ENCODE measurements around the gene SLC38A11. TPM values are rescaled to one million over a fixed set of nuclear protein-coding genes. Genes with fewer than 3 reads are reported as not detected.

SLC38A11 gene
- total and polyA plus RNA-seq, 2 of the 13 experiments (the other 11 are each of a cell fraction or from before 2014, with no cell fraction given): 14.0 to 14.3 TPM

DNA sequence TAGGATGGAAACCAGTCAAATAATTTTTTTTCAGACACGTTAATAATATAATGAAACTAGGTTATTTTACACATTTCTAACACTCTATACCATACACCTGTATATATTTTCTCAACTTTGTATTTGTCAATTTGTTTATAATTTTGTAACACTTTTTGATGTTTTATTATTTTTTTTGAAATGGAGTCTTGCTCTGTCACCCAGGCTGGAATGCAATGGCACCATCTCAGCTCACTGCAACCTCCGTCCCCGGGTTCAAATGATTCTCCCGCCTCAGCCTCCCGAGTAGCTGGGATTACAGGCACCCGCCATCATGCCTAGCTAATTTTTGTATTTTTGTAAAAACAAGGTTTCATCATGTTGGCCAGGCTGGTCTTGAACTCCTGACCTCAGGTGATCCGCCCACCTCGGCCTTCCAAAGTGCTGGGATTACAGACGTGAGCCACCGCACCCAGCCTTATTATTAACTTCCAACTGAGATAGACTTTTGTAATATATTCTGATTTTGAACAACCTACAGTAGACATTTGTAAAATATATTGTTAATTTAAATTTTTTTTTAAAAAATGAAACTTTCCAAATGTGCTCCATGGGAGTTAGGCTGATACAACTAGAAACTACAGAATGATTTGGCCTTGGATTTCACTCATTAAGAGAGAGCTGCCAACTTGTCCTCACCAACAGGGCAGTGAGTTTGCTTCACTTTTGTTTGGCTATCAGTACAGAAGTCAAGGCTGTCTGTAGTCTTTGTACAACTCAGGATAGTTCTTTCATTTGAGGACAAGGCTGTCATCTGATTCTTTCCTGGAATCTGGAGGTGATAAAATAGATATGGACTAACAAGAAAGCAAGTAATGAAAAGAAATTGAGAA lies 79.8 kb downstream of the SLC38A11 start (continued):
- TF ChIP-seq, protein P1, sequence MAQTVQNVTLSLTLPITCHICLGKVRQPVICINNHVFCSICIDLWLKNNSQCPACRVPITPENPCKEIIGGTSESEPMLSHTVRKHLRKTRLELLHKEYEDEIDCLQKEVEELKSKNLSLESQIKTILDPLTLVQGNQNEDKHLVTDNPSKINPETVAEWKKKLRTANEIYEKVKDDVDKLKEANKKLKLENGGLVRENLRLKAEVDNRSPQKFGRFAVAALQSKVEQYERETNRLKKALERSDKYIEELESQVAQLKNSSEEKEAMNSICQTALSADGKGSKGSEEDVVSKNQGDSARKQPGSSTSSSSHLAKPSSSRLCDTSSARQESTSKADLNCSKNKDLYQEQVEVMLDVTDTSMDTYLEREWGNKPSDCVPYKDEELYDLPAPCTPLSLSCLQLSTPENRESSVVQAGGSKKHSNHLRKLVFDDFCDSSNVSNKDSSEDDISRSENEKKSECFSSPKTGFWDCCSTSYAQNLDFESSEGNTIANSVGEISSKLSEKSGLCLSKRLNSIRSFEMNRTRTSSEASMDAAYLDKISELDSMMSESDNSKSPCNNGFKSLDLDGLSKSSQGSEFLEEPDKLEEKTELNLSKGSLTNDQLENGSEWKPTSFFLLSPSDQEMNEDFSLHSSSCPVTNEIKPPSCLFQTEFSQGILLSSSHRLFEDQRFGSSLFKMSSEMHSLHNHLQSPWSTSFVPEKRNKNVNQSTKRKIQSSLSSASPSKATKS (CRISPR knock-in tag; IDR thresholded peaks at IDR 0.05): no peak
- TF ChIP-seq ZNF775 (CRISPR knock-in tag; IDR thresholded peaks at IDR 0.05; ENCODE audit: borderline replicate concordance) (no peak), RXRA (CRISPR knock-in tag; IDR thresholded peaks at IDR 0.05) (peak; percentile 76; the same call in 1 of the 2 replicates), POLR2AphosphoS2 (IDR thresholded peaks at IDR 0.05; ENCODE audit: low read depth, low read length) (no peak), ZNF264 (CRISPR knock-in tag; IDR thresholded peaks at IDR 0.05) (peak; percentile 70; the same call in 1 of the 2 replicates), SAP130 (CRISPR knock-in tag; IDR thresholded peaks at IDR 0.05; ENCODE audit: low read depth) (peak; percentile 69), MEIS2 (CRISPR knock-in tag; IDR thresholded peaks at IDR 0.05) (peak; percentile 50; the same call in 1 of the 2 replicates), FOXK1 (CRISPR knock-in tag; IDR thresholded peaks at IDR 0.05; ENCODE audit: borderline replicate concordance, low read depth) (no peak), ZNF772 (CRISPR knock-in tag; IDR thresholded peaks at IDR 0.05) (no peak), ARNTL (CRISPR knock-in tag; IDR thresholded peaks at IDR 0.05) (no peak), NFYB (CRISPR knock-in tag; IDR thresholded peaks at IDR 0.05) (no peak), ZNF207 (IDR thresholded peaks at IDR 0.05; ENCODE audit: borderline replicate concordance) (no peak)
- TF ChIP-seq, protein P2, sequence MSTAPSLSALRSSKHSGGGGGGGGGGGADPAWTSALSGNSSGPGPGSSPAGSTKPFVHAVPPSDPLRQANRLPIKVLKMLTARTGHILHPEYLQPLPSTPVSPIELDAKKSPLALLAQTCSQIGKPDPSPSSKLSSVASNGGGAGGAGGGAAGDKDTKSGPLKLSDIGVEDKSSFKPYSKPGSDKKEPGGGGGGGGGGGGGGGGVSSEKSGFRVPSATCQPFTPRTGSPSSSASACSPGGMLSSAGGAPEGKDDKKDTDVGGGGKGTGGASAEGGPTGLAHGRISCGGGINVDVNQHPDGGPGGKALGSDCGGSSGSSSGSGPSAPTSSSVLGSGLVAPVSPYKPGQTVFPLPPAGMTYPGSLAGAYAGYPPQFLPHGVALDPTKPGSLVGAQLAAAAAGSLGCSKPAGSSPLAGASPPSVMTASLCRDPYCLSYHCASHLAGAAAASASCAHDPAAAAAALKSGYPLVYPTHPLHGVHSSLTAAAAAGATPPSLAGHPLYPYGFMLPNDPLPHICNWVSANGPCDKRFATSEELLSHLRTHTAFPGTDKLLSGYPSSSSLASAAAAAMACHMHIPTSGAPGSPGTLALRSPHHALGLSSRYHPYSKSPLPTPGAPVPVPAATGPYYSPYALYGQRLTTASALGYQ (CRISPR knock-in tag; IDR thresholded peaks at IDR 0.05): peak; percentile 78
- TF ChIP-seq, protein P3, sequence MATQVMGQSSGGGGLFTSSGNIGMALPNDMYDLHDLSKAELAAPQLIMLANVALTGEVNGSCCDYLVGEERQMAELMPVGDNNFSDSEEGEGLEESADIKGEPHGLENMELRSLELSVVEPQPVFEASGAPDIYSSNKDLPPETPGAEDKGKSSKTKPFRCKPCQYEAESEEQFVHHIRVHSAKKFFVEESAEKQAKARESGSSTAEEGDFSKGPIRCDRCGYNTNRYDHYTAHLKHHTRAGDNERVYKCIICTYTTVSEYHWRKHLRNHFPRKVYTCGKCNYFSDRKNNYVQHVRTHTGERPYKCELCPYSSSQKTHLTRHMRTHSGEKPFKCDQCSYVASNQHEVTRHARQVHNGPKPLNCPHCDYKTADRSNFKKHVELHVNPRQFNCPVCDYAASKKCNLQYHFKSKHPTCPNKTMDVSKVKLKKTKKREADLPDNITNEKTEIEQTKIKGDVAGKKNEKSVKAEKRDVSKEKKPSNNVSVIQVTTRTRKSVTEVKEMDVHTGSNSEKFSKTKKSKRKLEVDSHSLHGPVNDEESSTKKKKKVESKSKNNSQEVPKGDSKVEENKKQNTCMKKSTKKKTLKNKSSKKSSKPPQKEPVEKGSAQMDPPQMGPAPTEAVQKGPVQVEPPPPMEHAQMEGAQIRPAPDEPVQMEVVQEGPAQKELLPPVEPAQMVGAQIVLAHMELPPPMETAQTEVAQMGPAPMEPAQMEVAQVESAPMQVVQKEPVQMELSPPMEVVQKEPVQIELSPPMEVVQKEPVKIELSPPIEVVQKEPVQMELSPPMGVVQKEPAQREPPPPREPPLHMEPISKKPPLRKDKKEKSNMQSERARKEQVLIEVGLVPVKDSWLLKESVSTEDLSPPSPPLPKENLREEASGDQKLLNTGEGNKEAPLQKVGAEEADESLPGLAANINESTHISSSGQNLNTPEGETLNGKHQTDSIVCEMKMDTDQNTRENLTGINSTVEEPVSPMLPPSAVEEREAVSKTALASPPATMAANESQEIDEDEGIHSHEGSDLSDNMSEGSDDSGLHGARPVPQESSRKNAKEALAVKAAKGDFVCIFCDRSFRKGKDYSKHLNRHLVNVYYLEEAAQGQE (IDR thresholded peaks at IDR 0.05; ENCODE audit: borderline replicate concordance in 1 of 2, low read depth in 1 of 2, low read length in 2 of 2): peak in 1 of 2 experiments; percentile 34; a peak in 1 of 4 replicates
- TF ChIP-seq, protein P4, sequence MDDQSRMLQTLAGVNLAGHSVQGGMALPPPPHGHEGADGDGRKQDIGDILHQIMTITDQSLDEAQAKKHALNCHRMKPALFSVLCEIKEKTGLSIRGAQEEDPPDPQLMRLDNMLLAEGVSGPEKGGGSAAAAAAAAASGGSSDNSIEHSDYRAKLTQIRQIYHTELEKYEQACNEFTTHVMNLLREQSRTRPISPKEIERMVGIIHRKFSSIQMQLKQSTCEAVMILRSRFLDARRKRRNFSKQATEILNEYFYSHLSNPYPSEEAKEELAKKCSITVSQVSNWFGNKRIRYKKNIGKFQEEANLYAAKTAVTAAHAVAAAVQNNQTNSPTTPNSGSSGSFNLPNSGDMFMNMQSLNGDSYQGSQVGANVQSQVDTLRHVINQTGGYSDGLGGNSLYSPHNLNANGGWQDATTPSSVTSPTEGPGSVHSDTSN (CRISPR knock-in tag; IDR thresholded peaks at IDR 0.05; ENCODE audit: borderline replicate concordance): no peak

All from HepG2 (cell line).